ENCODE measurements around the gene A4GALT.

A4GALT gene

GRCh38 chr22:42688241-42689211, 32.1 kb downstream of the A4GALT start:
- no peak overlapping the region for H3K4me2 ChIP-seq (ENCODE audit: low read depth, low read length, poor library complexity, severe bottlenecking)
- no peak for TF ChIP-seq EZH2phosphoT487 (IDR thresholded peaks at IDR 0.05; ENCODE audit: borderline replicate concordance)
- TF ChIP-seq CTCF (conservative IDR thresholded peaks at IDR 0.05; ENCODE audit: low read length) = no peak
- no peaks in the 10 kb centered on the region for H3K9me2 ChIP-seq (replicated peaks; ENCODE audit: low read depth, low read length)
- no peaks in the 10 kb centered on the region for H3F3A ChIP-seq (ENCODE audit: low read depth)
- no peaks in the 10 kb centered on the region for H3K79me2 ChIP-seq (ENCODE audit: insufficient read depth, low read length)
- no peaks in the 10 kb centered on the region for H4K20me1 ChIP-seq (ENCODE audit: insufficient read depth, low read length, poor library complexity, severe bottlenecking)
- H3K9me3 ChIP-seq (ENCODE audit: insufficient read depth, low read depth, low read length) = no peaks in the 10 kb centered on the region
- H3K9ac ChIP-seq (ENCODE audit: low read depth, low read length, poor library complexity, severe bottlenecking) = no peak overlapping the region
- H3K4me1 ChIP-seq (ENCODE audit: insufficient read depth, low read length, poor library complexity, severe bottlenecking) = no peaks in the 10 kb centered on the region
- no peaks in the 10 kb centered on the region for H3K36me3 ChIP-seq (ENCODE audit: insufficient read depth, low read length)
- H3K27me3 ChIP-seq (ENCODE audit: insufficient read depth, low read length, poor library complexity, severe bottlenecking) = no peaks in the 10 kb centered on the region
- no peak overlapping the region for H3K4me3 ChIP-seq (ENCODE audit: low read length, poor library complexity, severe bottlenecking)
- no peak overlapping the region for H2AFZ ChIP-seq (ENCODE audit: low read length)

- Histone ChIP-seq H3K4me2 (ENCODE audit: low read depth, low read length, poor library complexity, severe bottlenecking) (no peak overlapping the region), H3K4me3 (ENCODE audit: low read length, poor library complexity, severe bottlenecking) (no peak overlapping the region), H4K20me1 (ENCODE audit: insufficient read depth, low read length, poor library complexity, severe bottlenecking) (no peaks in the 10 kb centered on the region), H3K9me3 (ENCODE audit: insufficient read depth, low read depth, low read length) (no peaks in the 10 kb centered on the region), H3F3A (ENCODE audit: low read depth) (no peaks in the 10 kb centered on the region), H3K36me3 (ENCODE audit: insufficient read depth, low read length) (no peaks in the 10 kb centered on the region), H3K79me2 (ENCODE audit: insufficient read depth, low read length) (no peaks in the 10 kb centered on the region), H3K9me2 (replicated peaks; ENCODE audit: low read depth, low read length) (no peaks in the 10 kb centered on the region), H2AFZ (ENCODE audit: low read length) (no peak overlapping the region), H3K27me3 (ENCODE audit: insufficient read depth, low read length, poor library complexity, severe bottlenecking) (no peaks in the 10 kb centered on the region), H3K4me1 (ENCODE audit: insufficient read depth, low read length, poor library complexity, severe bottlenecking) (no peaks in the 10 kb centered on the region), H3K9ac (ENCODE audit: low read depth, low read length, poor library complexity, severe bottlenecking) (no peak overlapping the region)
- TF ChIP-seq EZH2phosphoT487 (IDR thresholded peaks at IDR 0.05; ENCODE audit: borderline replicate concordance) (no peak), CTCF (conservative IDR thresholded peaks at IDR 0.05; ENCODE audit: low read length) (no peak)
Observed at GRCh38 chr22:42686756-42687491, 33.7 kb downstream of the A4GALT start.

- no peaks in the 10 kb centered on the region for H3K27me3 ChIP-seq (ENCODE audit: insufficient read depth, low read length, poor library complexity, severe bottlenecking)
- no peak overlapping the region for H3K9ac ChIP-seq (ENCODE audit: low read depth, low read length, poor library complexity, severe bottlenecking)
- no peaks in the 10 kb centered on the region for H3K9me2 ChIP-seq (replicated peaks; ENCODE audit: low read depth, low read length)
- no peak overlapping the region for H3K4me3 ChIP-seq (ENCODE audit: low read length, poor library complexity, severe bottlenecking)
- H3F3A ChIP-seq (ENCODE audit: low read depth) = no peaks in the 10 kb centered on the region
- H3K4me2 ChIP-seq (ENCODE audit: low read depth, low read length, poor library complexity, severe bottlenecking) = no peak overlapping the region
- TF ChIP-seq CTCF (conservative IDR thresholded peaks at IDR 0.05; ENCODE audit: low read length) (no peak), EZH2phosphoT487 (IDR thresholded peaks at IDR 0.05; ENCODE audit: borderline replicate concordance) (no peak)
- H4K20me1 ChIP-seq (ENCODE audit: insufficient read depth, low read length, poor library complexity, severe bottlenecking) = no peaks in the 10 kb centered on the region
- no peaks in the 10 kb centered on the region for H3K79me2 ChIP-seq (ENCODE audit: insufficient read depth, low read length)
- no peaks in the 10 kb centered on the region for H3K9me3 ChIP-seq (ENCODE audit: insufficient read depth, low read depth, low read length)
- H3K4me1 ChIP-seq (ENCODE audit: insufficient read depth, low read length, poor library complexity, severe bottlenecking) = no peaks in the 10 kb centered on the region
- no peak overlapping the region for H2AFZ ChIP-seq (ENCODE audit: low read length)
- no peaks in the 10 kb centered on the region for H3K36me3 ChIP-seq (ENCODE audit: insufficient read depth, low read length)
Observed at GRCh38 chr22:42685941-42686653, 34.6 kb downstream of the A4GALT start.

Data from Loucy (cell line).